ENCODE results near the gene CHST6. TPM values are rescaled to one million over a fixed set of nuclear protein-coding genes. Genes with fewer than 3 reads are reported as not detected.

CHST6 gene
- total and polyA plus RNA-seq, 2 donors from 2014 or later: 0.04 to 0.79 TPM

GRCh38 chr16:75497558-75497957, 2.3 kb upstream of the CHST6 start:
- no peak for DNase-seq
- intact Hi-C loops (cut with DNase I): no loop called here

GRCh38 chr16:75494661-75495075, 573 bp downstream of the CHST6 start:
- DNase-seq (peak in 2 of 5 donors; percentile 35 to 74), FAIRE-seq (no peak)
- Histone ChIP-seq H3K4me1 (ENCODE audit: control insufficient read depth in 2 of 3, insufficient read depth in 2 of 3, low read depth in 1 of 3, low read length in 3 of 3) (peaks cover 0 to 8% (median 0%) of the 10 kb centered on the region in 3 donors), H3K27ac (ENCODE audit: low read depth in 2 of 2, low read length in 2 of 2) (no peak overlapping the region), H3K36me3 (ENCODE audit: control insufficient read depth in 2 of 3, insufficient read depth in 3 of 3, low read length in 3 of 3) (no peaks in the 10 kb centered on the region), H3K9ac (ENCODE audit: low read length in 3 of 3) (no peak overlapping the region), H3K4me3 (ENCODE audit: low read length in 3 of 3) (peak overlapping the region in 1 of 3 donors; percentile 43), H3K9me3 (ENCODE audit: control insufficient read depth in 2 of 3, insufficient read depth in 1 of 3, low read length in 3 of 3) (no peaks in the 10 kb centered on the region), H3K27me3 (ENCODE audit: control insufficient read depth, insufficient read depth, low read length) (no peaks in the 10 kb centered on the region)
- intact Hi-C loops (cut with DNase I): no loop called here
- no peak for TF ChIP-seq CTCF (IDR thresholded peaks at IDR 0.05; ENCODE audit: borderline replicate concordance, extremely low read depth, insufficient read depth)

More at GRCh38 chr16:75497558-75497957, 2.3 kb upstream of the CHST6 start:
- no peak overlapping the region for H3K9ac ChIP-seq (ENCODE audit: low read length in 3 of 3)
- FAIRE-seq: no peak
- TF ChIP-seq CTCF (IDR thresholded peaks at IDR 0.05; ENCODE audit: borderline replicate concordance, extremely low read depth, insufficient read depth): no peak
- no peak overlapping the region for H3K4me3 ChIP-seq (ENCODE audit: low read length in 3 of 3)
- H3K4me1 ChIP-seq (ENCODE audit: control insufficient read depth in 2 of 3, insufficient read depth in 2 of 3, low read depth in 1 of 3, low read length in 3 of 3): peaks cover 0 to 8% (median 0%) of the 10 kb centered on the region in 3 donors
- no peaks in the 10 kb centered on the region for H3K27me3 ChIP-seq (ENCODE audit: control insufficient read depth, insufficient read depth, low read length)
- H3K27ac ChIP-seq (ENCODE audit: low read depth in 2 of 2, low read length in 2 of 2): no peak overlapping the region
- H3K36me3 ChIP-seq (ENCODE audit: control insufficient read depth in 2 of 3, insufficient read depth in 3 of 3, low read length in 3 of 3): no peaks in the 10 kb centered on the region
- H3K9me3 ChIP-seq (ENCODE audit: control insufficient read depth in 2 of 3, insufficient read depth in 1 of 3, low read length in 3 of 3): no peaks in the 10 kb centered on the region

- intact Hi-C loops (cut with DNase I): no loop called here
- FAIRE-seq: no peak
- DNase-seq: no peak
Observed at GRCh38 chr16:75494184-75494583, 1.1 kb downstream of the CHST6 start.

More at GRCh38 chr16:75494184-75494583, 1.1 kb downstream of the CHST6 start:
- no peak overlapping the region for H3K4me3 ChIP-seq (ENCODE audit: low read length in 3 of 3)
- no peaks in the 10 kb centered on the region for H3K9me3 ChIP-seq (ENCODE audit: control insufficient read depth in 2 of 3, insufficient read depth in 1 of 3, low read length in 3 of 3)
- H3K4me1 ChIP-seq (ENCODE audit: control insufficient read depth in 2 of 3, insufficient read depth in 2 of 3, low read depth in 1 of 3, low read length in 3 of 3): peaks cover 0 to 8% (median 0%) of the 10 kb centered on the region in 3 donors
- no peak overlapping the region for H3K27ac ChIP-seq (ENCODE audit: low read depth in 2 of 2, low read length in 2 of 2)
- no peaks in the 10 kb centered on the region for H3K27me3 ChIP-seq (ENCODE audit: control insufficient read depth, insufficient read depth, low read length)
- H3K36me3 ChIP-seq (ENCODE audit: control insufficient read depth in 2 of 3, insufficient read depth in 3 of 3, low read length in 3 of 3): no peaks in the 10 kb centered on the region
- H3K9ac ChIP-seq (ENCODE audit: low read length in 3 of 3): no peak overlapping the region
- TF ChIP-seq CTCF (IDR thresholded peaks at IDR 0.05; ENCODE audit: borderline replicate concordance, extremely low read depth, insufficient read depth): no peak
